ENCODE measurements around the gene LRRC75A. TPM values are rescaled to one million over a fixed set of nuclear protein-coding genes. Genes with fewer than 3 reads are reported as not detected.

The LRRC75A gene
- total and polyA plus RNA-seq, 2 of the 13 experiments (the other 11 are each of a cell fraction or from before 2014, with no cell fraction given) = 0.03 TPM; not detected in 1

- TF ChIP-seq AHDC1 (CRISPR knock-in tag; IDR thresholded peaks at IDR 0.05; ENCODE audit: borderline replicate concordance) (peak; percentile 65; the same call in 1 of the 2 replicates), PATZ1 (CRISPR knock-in tag; IDR thresholded peaks at IDR 0.05) (peak; percentile 47; the same call in 1 of the 2 replicates), HMGXB3 (CRISPR knock-in tag; IDR thresholded peaks at IDR 0.05; ENCODE audit: borderline replicate concordance) (no peak), ZNF335 (CRISPR knock-in tag; IDR thresholded peaks at IDR 0.05) (no peak), HNF4A (CRISPR knock-in tag; IDR thresholded peaks at IDR 0.05) (peak; percentile 94), LCORL (IDR thresholded peaks at IDR 0.05) (no peak), LCORL (CRISPR knock-in tag; IDR thresholded peaks at IDR 0.05) (peak; percentile 83), NFATC3 (CRISPR knock-in tag; IDR thresholded peaks at IDR 0.05) (no peak), BRCA1 (CRISPR knock-in tag; IDR thresholded peaks at IDR 0.05) (no peak), MLX (CRISPR knock-in tag; IDR thresholded peaks at IDR 0.05) (peak; percentile 60; the same call in 1 of the 2 replicates), USF2 (IDR thresholded peaks at IDR 0.05; ENCODE audit: low read depth, low read length) (no peak), USF2 (CRISPR knock-in tag; IDR thresholded peaks at IDR 0.05; ENCODE audit: borderline replicate concordance) (no peak)
Observed at GRCh38 chr17:16425698-16426659, 66.0 kb downstream of the LRRC75A start (continued).
